ENCODE data around the gene PROCA1. TPM values are rescaled to one million over a fixed set of nuclear protein-coding genes. Genes with fewer than 3 reads are reported as not detected.

Gene PROCA1
- polyA plus RNA-seq, 1 of the 3 experiments (the other 2 are of a cell fraction) = 7.1 TPM

DNA sequence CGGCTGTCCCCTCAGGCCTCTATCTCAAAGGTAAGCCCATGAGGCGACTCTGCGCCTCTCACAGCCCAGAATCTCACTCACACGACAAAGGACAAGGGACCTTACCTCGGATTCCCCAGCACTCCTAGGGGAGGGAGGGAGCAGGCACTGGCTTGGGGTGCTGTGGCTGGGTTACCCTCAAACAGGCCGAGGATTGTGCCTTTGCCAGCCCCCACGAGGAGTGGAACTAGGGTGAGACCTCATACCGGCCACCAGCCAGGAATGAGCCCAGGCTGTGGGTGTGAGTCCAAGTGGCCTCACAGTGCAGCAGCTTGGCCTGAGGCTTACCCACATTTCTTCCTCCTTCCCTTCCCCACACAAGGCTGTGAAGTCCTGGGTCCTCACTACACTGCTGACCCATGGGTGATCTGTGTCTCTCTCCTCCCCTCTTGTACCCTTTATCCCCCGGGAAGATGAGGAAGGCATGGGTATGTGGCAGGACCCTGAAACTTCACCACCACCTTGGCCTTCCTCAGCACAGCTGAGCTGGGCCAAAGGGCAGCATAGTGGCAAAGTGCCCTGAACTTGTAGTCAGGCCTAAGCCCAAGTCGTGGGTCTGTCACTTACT lies 5.9 kb downstream of the PROCA1 start (continued):
- no peak for TF ChIP-seq REST (IDR thresholded peaks at IDR 0.05; ENCODE audit: low read depth, low read length)
- no peak for TF ChIP-seq SIN3A (IDR thresholded peaks at IDR 0.05; ENCODE audit: borderline replicate concordance, low read depth, low read length)

DNA sequence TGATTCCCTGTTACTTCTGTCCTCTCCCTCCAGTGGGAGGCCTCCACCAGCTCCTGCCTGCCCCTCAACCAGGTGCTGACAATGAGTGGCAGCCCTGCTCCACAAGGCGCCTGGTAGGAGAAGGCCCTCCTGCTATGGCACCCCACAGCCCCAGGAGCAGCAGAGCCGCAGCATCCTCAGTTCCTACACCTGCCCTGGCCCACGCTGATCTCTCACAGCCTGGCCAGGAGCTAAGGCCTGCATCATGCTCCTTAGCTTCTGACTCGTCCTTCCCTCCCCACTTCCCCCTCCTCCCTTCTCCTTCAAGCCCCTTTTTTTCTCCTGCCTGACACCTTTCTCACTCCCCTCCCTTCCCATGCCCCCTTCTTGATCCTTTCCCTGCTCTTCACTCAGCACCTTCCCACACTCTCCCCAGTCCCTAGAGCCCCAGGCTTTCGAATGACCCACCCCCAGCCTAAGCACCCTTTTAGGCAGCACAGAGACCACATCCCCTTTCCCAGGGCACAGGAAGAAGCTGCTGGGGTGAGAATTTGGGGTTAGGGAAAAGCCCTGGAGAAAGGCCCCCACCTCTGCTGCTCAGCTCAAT lies 6.5 kb downstream of the PROCA1 start:
- Histone ChIP-seq H3K9me2 (no peaks in the 10 kb centered on the region), H3K27me3 (ENCODE audit: insufficient read depth) (no peaks in the 10 kb centered on the region), H3K79me2 (ENCODE audit: insufficient read depth) (peaks cover 9% of the 10 kb centered on the region; the same call in 1 of the 2 replicates), H3K36me3 (replicated peaks in 1 of 2; ENCODE audit: control insufficient read depth in 1 of 2, insufficient read depth in 2 of 2, low read length in 1 of 2) (peaks cover 9 to 39% of the 10 kb centered on the region in 2 experiments), H3K4me1 (ENCODE audit: control insufficient read depth in 1 of 2, insufficient read depth in 2 of 2, low read depth in 1 of 2, low read length in 1 of 2) (peaks cover 0 to 14% of the 10 kb centered on the region in 2 experiments; a peak in 2 of 4 replicates), H2AFZ (ENCODE audit: low read depth) (no peak overlapping the region), H3K9me3 (no peaks in the 10 kb centered on the region), H3K9ac (no peak overlapping the region), H3K4me3 (ENCODE audit: low read depth in 2 of 2, low read length in 1 of 2) (no peak overlapping the region), H3K4me2 (no peak overlapping the region), H3K27ac (ENCODE audit: low read depth in 2 of 2, low read length in 1 of 2) (no peak overlapping the region), H3F3A (replicated peaks; ENCODE audit: insufficient read depth) (peaks cover 24% of the 10 kb centered on the region), H4K20me1 (ENCODE audit: insufficient read depth) (no peaks in the 10 kb centered on the region)
- POLR2A ChIA-PET = no interaction called here
- DNase-seq = no peak
- 84% methylated on average over 4 of the region's 5 CpGs for WGBS (ENCODE audit: low lambda C conversion rate)
- CTCF ChIA-PET = interaction anchor here (1.1 to 3.1 kb wide), 5 partner anchors 20 to 58 kb away, joined by 3 to 17 read pairs (median 3); partner anchors contain the start of gene TLCD1
- TF ChIP-seq SMC3 (IDR thresholded peaks at IDR 0.05; ENCODE audit: low read depth, low read length) (no peak), REST (IDR thresholded peaks at IDR 0.05; ENCODE audit: low read depth, low read length) (no peak), GATA2 (CRISPR knock-in tag; IDR thresholded peaks at IDR 0.05) (no peak), IRF3 (IDR thresholded peaks at IDR 0.05; ENCODE audit: low read depth, low read length) (no peak), TCF12 (IDR thresholded peaks at IDR 0.05) (no peak)
- TF ChIP-seq, protein P1, sequence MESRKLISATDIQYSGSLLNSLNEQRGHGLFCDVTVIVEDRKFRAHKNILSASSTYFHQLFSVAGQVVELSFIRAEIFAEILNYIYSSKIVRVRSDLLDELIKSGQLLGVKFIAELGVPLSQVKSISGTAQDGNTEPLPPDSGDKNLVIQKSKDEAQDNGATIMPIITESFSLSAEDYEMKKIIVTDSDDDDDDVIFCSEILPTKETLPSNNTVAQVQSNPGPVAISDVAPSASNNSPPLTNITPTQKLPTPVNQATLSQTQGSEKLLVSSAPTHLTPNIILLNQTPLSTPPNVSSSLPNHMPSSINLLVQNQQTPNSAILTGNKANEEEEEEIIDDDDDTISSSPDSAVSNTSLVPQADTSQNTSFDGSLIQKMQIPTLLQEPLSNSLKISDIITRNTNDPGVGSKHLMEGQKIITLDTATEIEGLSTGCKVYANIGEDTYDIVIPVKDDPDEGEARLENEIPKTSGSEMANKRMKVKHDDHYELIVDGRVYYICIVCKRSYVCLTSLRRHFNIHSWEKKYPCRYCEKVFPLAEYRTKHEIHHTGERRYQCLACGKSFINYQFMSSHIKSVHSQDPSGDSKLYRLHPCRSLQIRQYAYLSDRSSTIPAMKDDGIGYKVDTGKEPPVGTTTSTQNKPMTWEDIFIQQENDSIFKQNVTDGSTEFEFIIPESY (IDR thresholded peaks at IDR 0.05; ENCODE audit: borderline replicate concordance, low read depth) = no peak
